K562 (cell line): ENCODE measurements around the gene MPL. TPM values are rescaled to one million over a fixed set of nuclear protein-coding genes. Genes with fewer than 3 reads are reported as not detected.
A peak's percentile ranks its signal among the peaks of the same experiment; 100 is the strongest.

Experiments
- ATF7 ChIP-seq: fragments of 450-650 bp; IDR thresholded peaks from 2 replicates; pipeline ENCODE4 v1.7.1; 2014; ENCODE audit warnings: mild to moderate bottlenecking, moderate library complexity
- BRCA1 ChIP-seq, 2 experiments: fragments of 450-650 bp in 1 of 2; sonication (generic) in 1 of 2; formaldehyde crosslinking in 1 of 2; IDR thresholded peaks; 2 replicates each; pipeline versions ENCODE4 v1.5.0 to v1.6.1; 2017 to 2020; ENCODE audit warnings: mild to moderate bottlenecking in 1 of 2, missing genetic modification reagents in 1 of 2
- CREM ChIP-seq: IDR thresholded peaks from 2 replicates; pipeline ENCODE4 v1.6.1; 2014; ENCODE audit warnings: antibody characterized with exemption, low read depth
- ELF1 ChIP-seq: fragments of 200-800 bp; sonication (Bioruptor generic); IDR thresholded peaks from 2 replicates; pipeline ENCODE4 v1.6.1; 2016; ENCODE audit warnings: missing genetic modification characterization, missing compliant biosample characterization
- FOSL1 ChIP-seq: fragments of 200-800 bp; sonication (Bioruptor generic); conservative IDR thresholded peaks from 2 replicates; pipeline ENCODE4 v1.6.1; 2016; ENCODE audit warnings: missing genetic modification characterization, missing compliant biosample characterization
- HDAC6 ChIP-seq: IDR thresholded peaks from 2 replicates; pipeline ENCODE4 v1.6.1; 2012; ENCODE audit warnings: low read depth, mild to moderate bottlenecking, control low read depth, inconsistent platforms, low read length, moderate library complexity
- KDM1A ChIP-seq, 2 experiments: fragments of 450-650 bp; IDR thresholded peaks; 2 replicates each; pipeline ENCODE4 v1.6.1; 2016; ENCODE audit warnings: mild to moderate bottlenecking in 2 of 2
- NR2C1 ChIP-seq, 2 experiments: fragments of 450-650 bp; IDR thresholded peaks; 2 replicates each; pipeline ENCODE4 v1.6.1; 2017; ENCODE audit warnings: mild to moderate bottlenecking in 2 of 2, antibody characterized with exemption in 1 of 2, inconsistent platforms in 1 of 2, missing compliant biosample characterization in 1 of 2, missing genetic modification characterization in 1 of 2
- PRDM10 ChIP-seq: fragments of 450-650 bp; IDR thresholded peaks from 2 replicates; pipeline ENCODE4 v1.6.1; 2018; ENCODE audit not compliant: partially characterized antibody
- SRSF7 ChIP-seq: fragments of 200-400 bp; formaldehyde crosslinking; optimal IDR thresholded peaks from 2 replicates; pipeline ENCODE3; 2017; ENCODE audit warnings: mild to moderate bottlenecking, low read depth, low read length
- YY1 ChIP-seq, 3 experiments: IDR thresholded peaks; 2 replicates each; pipeline ENCODE4 v1.6.1; 2011; ENCODE audit warnings: low read length in 2 of 3, mild to moderate bottlenecking in 2 of 3, moderate library complexity in 2 of 3, borderline replicate concordance in 1 of 3, control low read depth in 1 of 3, low read depth in 1 of 3; ENCODE audit not compliant: insufficient read depth in 3 of 3, insufficient replicate concordance in 2 of 3, control insufficient read depth in 1 of 3, insufficient read length in 1 of 3; ENCODE audit errors: extremely low read depth in 1 of 3
- polyA plus RNA-seq, 8 experiments: library from polyadenylated mRNA; depleted of rRNA in 4 of 8; stranded (reverse) in 5 of 8; unstranded in 3 of 8; fragments of >200 nt; fragmentation: Nextera tagmentation in 2 of 8; fragmentation: Illumina TruSeq in 1 of 8; extraction: Ambion mirVana in 2 of 8; extraction: Trizol in 1 of 8; gene quantifications; 2 replicates each; pipeline versions ENCODE4 v1.2.1 to v1.2.3, GENCODE V29; 2011 to 2014; ENCODE audit warnings: inconsistent platforms in 1 of 8, missing spikeins in 1 of 8
- total RNA-seq, 7 experiments: library from RNA; depleted of rRNA in 6 of 7; stranded (reverse); fragments of >200 nt in 6 of 7; fragmentation: Illumina TruSeq in 2 of 7; extraction: Trizol in 2 of 7; gene quantifications; 2 replicates each; pipeline versions ENCODE4 v1.2.1 to v1.2.3, GENCODE V29; 2011 to 2021; ENCODE audit warnings: low replicate concordance in 1 of 7
- TF ChIP-seq, protein P1 (sequence below): fragments of 250-450 bp; sonication (Bioruptor Pico); IDR thresholded peaks from 2 replicates; pipeline ENCODE4 v1.9.0; 2021; ENCODE audit warnings: mild to moderate bottlenecking, inconsistent platforms
- TF ChIP-seq, protein P2 (sequence below), 2 experiments: fragments of 450-650 bp in 1 of 2; IDR thresholded peaks; 2 replicates each; pipeline ENCODE4 v1.6.1; 2011 to 2017; ENCODE audit warnings: low read depth in 2 of 2, antibody characterized with exemption in 1 of 2, borderline replicate concordance in 1 of 2, low read length in 1 of 2, mild to moderate bottlenecking in 1 of 2, mixed read lengths in 1 of 2; ENCODE audit not compliant: control insufficient read depth in 1 of 2
- TF ChIP-seq, protein P3 (sequence below): sonication (generic); formaldehyde crosslinking; IDR thresholded peaks from 2 replicates; pipeline ENCODE4 v1.8.0; 2022; ENCODE audit warnings: mild to moderate bottlenecking, missing genetic modification reagents, borderline replicate concordance

MPL gene
- total and polyA plus RNA-seq, 9 of the 15 experiments (the other 6 are each of a cell fraction or from before 2014, with no cell fraction given), result not detected

- TF ChIP-seq YY1 (IDR thresholded peaks at IDR 0.05; ENCODE audit: borderline replicate concordance in 1 of 3, control insufficient read depth in 1 of 3, extremely low read depth in 1 of 3, insufficient read depth in 3 of 3, insufficient read length in 1 of 3, insufficient replicate concordance in 2 of 3, low read depth in 1 of 3, low read length in 2 of 3) (no peak), BRCA1 (IDR thresholded peaks at IDR 0.05) (no peak), BRCA1 (CRISPR knock-in tag; IDR thresholded peaks at IDR 0.05) (no peak), KDM1A (IDR thresholded peaks at IDR 0.05) (peak; percentile 38 to 39; a peak in 2 of 4 replicates), FOSL1 (tag) (peak; percentile 94), PRDM10 (no peak), HDAC6 (no peak), SRSF7 (no peak), CREM (peak; percentile 67), ATF7 (peak; percentile 38; the same call in 1 of the 2 replicates), NR2C1 (IDR thresholded peaks at IDR 0.05) (no peak), NR2C1 (tag; IDR thresholded peaks at IDR 0.05) (0 out of 2 replicates have a peak, but pooled peaks have one; percentile 10), ELF1 (tag) (no peak)
- TF ChIP-seq, protein P1, sequence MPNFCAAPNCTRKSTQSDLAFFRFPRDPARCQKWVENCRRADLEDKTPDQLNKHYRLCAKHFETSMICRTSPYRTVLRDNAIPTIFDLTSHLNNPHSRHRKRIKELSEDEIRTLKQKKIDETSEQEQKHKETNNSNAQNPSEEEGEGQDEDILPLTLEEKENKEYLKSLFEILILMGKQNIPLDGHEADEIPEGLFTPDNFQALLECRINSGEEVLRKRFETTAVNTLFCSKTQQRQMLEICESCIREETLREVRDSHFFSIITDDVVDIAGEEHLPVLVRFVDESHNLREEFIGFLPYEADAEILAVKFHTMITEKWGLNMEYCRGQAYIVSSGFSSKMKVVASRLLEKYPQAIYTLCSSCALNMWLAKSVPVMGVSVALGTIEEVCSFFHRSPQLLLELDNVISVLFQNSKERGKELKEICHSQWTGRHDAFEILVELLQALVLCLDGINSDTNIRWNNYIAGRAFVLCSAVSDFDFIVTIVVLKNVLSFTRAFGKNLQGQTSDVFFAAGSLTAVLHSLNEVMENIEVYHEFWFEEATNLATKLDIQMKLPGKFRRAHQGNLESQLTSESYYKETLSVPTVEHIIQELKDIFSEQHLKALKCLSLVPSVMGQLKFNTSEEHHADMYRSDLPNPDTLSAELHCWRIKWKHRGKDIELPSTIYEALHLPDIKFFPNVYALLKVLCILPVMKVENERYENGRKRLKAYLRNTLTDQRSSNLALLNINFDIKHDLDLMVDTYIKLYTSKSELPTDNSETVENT (CRISPR knock-in tag), result no peak
- TF ChIP-seq, protein P2, sequence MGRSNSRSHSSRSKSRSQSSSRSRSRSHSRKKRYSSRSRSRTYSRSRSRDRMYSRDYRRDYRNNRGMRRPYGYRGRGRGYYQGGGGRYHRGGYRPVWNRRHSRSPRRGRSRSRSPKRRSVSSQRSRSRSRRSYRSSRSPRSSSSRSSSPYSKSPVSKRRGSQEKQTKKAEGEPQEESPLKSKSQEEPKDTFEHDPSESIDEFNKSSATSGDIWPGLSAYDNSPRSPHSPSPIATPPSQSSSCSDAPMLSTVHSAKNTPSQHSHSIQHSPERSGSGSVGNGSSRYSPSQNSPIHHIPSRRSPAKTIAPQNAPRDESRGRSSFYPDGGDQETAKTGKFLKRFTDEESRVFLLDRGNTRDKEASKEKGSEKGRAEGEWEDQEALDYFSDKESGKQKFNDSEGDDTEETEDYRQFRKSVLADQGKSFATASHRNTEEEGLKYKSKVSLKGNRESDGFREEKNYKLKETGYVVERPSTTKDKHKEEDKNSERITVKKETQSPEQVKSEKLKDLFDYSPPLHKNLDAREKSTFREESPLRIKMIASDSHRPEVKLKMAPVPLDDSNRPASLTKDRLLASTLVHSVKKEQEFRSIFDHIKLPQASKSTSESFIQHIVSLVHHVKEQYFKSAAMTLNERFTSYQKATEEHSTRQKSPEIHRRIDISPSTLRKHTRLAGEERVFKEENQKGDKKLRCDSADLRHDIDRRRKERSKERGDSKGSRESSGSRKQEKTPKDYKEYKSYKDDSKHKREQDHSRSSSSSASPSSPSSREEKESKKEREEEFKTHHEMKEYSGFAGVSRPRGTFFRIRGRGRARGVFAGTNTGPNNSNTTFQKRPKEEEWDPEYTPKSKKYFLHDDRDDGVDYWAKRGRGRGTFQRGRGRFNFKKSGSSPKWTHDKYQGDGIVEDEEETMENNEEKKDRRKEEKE (IDR thresholded peaks at IDR 0.05; ENCODE audit: borderline replicate concordance in 1 of 2, control insufficient read depth in 1 of 2, low read depth in 2 of 2, low read length in 1 of 2), result no peak
- TF ChIP-seq, protein P3, sequence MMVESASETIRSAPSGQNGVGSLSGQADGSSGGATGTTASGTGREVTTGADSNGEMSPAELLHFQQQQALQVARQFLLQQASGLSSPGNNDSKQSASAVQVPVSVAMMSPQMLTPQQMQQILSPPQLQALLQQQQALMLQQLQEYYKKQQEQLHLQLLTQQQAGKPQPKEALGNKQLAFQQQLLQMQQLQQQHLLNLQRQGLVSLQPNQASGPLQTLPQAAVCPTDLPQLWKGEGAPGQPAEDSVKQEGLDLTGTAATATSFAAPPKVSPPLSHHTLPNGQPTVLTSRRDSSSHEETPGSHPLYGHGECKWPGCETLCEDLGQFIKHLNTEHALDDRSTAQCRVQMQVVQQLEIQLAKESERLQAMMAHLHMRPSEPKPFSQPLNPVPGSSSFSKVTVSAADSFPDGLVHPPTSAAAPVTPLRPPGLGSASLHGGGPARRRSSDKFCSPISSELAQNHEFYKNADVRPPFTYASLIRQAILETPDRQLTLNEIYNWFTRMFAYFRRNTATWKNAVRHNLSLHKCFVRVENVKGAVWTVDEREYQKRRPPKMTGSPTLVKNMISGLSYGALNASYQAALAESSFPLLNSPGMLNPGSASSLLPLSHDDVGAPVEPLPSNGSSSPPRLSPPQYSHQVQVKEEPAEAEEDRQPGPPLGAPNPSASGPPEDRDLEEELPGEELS (CRISPR knock-in tag), result 0 out of 2 replicates have a peak, but pooled peaks have one; percentile 31
These were observed 16.2 kb upstream of the MPL start (continued) for GRCh38 chr1:43321331-43321891.
